H7 (cell line): ENCODE data around the gene DUSP23. TPM values are rescaled to one million over a fixed set of nuclear protein-coding genes. Genes with fewer than 3 reads are reported as not detected.
A peak's percentile ranks its signal among the peaks of the same experiment; 100 is the strongest.

Source experiments
- DNase-seq: peaks from one replicate; pipeline ENCODE4 v3.0.0; 2012
- H3K27me3 ChIP-seq: 2 replicates; pipeline ENCODE4 v1.6.0; 2011; ENCODE audit warnings: mild to moderate bottlenecking, low read length; ENCODE audit not compliant: control insufficient read depth, insufficient read depth
- H3K36me3 ChIP-seq: replicated peaks from 2 replicates; pipeline ENCODE4 v1.5.1; 2011; ENCODE audit warnings: low read length; ENCODE audit not compliant: control insufficient read depth, insufficient read depth
- H3K4me3 ChIP-seq: 2 replicates; pipeline ENCODE4 v1.5.1; 2011; ENCODE audit warnings: low read depth, mild to moderate bottlenecking, control low read depth, low read length, moderate library complexity; ENCODE audit not compliant: insufficient read depth
- total RNA-seq: library from RNA; depleted of rRNA; stranded (reverse); fragments of >200 nt; shearing (Covaris generic); gene quantifications from 2 replicates; pipeline ENCODE4 v1.2.3, GENCODE V29; 2014

Gene DUSP23
- total RNA-seq, 1 experiment from 2014 or later = 81.6 TPM

GRCh38 chr1:159771127-159771895, 9.5 kb upstream of the DUSP23 start:
- no peak overlapping the region for H3K4me3 ChIP-seq
- DNase-seq = no peak
- no peaks in the 10 kb centered on the region for H3K27me3 ChIP-seq
- H3K36me3 ChIP-seq = no peaks in the 10 kb centered on the region

GRCh38 chr1:159774465-159774864, 6.3 kb upstream of the DUSP23 start:
- DNase-seq = no peak
- Histone ChIP-seq H3K4me3 (no peak overlapping the region), H3K36me3 (no peaks in the 10 kb centered on the region), H3K27me3 (no peaks in the 10 kb centered on the region)

- Histone ChIP-seq H3K27me3 (no peaks in the 10 kb centered on the region), H3K36me3 (no peaks in the 10 kb centered on the region), H3K4me3 (no peak overlapping the region)
- DNase-seq = no peak
Observed at GRCh38 chr1:159775716-159776115, 5.0 kb upstream of the DUSP23 start.

- Histone ChIP-seq H3K27me3 (no peaks in the 10 kb centered on the region), H3K4me3 (no peak overlapping the region), H3K36me3 (no peaks in the 10 kb centered on the region)
- DNase-seq = no peak
Observed at GRCh38 chr1:159778266-159778665, 2.5 kb upstream of the DUSP23 start.

DNA sequence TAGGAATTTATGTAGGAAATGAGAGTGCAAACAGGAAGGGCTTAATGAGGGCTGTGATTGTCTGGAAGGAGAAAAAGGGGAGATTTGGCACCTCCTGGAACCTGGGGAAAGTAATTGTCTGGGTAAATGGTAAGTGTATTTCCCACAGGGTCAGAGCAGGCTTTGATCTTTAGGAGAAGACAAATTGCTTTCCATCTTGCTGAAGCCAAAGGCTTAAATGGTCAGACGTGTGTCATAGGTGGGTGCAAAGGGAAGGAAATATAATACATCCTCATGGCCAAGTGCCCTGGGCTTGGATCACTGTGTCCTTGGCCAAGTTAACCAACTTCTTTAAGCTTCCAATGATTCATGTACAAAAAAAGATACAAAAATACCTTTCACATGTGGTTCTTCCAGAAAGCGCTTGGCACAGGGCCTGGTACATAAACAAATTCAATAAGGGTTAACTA, 1.3 kb upstream of the DUSP23 start:
- Histone ChIP-seq H3K36me3 (no peaks in the 10 kb centered on the region), H3K27me3 (no peaks in the 10 kb centered on the region), H3K4me3 (no peak overlapping the region)
- no peak for DNase-seq

DNA sequence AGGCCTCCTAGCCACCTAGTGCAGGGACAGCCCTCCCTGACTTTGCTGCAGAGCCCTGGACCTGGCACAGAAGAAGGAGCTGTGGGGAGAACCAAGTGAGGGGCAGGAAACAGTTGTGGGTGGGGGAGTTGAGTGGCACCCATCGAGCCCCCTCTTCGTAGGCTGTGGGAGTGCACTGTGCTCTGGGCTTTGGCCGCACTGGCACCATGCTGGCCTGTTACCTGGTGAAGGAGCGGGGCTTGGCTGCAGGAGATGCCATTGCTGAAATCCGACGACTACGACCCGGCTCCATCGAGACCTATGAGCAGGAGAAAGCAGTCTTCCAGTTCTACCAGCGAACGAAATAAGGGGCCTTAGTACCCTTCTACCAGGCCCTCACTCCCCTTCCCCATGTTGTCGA, 1.2 kb downstream of the DUSP23 start:
- Histone ChIP-seq H3K36me3 (no peaks in the 10 kb centered on the region), H3K4me3 (no peak overlapping the region), H3K27me3 (no peaks in the 10 kb centered on the region)
- DNase-seq = no peak

DNA sequence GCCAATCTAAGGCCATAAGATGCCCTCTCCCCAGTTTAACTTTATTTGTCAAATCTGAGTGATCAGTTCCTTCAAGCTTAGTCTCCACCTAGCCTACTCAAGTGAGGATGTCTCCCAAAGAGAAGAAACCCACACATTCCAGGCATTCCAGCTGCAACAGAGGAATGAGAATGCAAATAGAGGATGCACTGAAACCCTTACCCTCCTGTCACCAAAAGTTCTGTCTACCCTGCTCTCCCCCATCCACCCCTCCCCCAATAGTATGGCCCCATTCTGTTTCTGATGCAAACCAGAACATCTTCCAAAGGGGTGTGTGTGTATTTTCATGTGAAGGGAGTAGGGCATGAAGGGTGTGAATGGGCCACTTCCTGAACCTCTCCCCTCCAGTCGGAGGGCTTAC, 3.0 kb downstream of the DUSP23 start:
- Histone ChIP-seq H3K27me3 (no peaks in the 10 kb centered on the region), H3K4me3 (no peak overlapping the region)

DNA sequence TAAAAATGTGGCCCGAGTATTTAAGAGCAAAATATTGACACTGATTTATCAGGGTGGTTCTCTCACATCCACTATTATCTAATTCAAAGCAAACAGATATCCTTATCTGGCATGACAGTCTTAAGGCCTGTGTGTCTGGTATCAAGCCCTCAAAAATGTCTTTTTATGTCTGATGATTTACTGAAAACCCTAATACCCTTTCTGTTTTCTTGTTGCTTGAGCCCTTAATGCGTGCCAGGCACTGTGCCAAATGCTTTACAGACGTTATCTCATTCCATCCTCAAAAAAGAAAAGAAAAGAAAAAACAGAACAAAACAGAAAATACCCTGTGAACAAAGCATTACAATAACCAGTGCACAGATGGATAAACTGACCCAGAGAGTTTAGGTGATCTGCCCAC, 5.7 kb downstream of the DUSP23 start:
- H3K4me3 ChIP-seq = no peak overlapping the region
- no peaks in the 10 kb centered on the region for H3K27me3 ChIP-seq
- DNase-seq = no peak
- H3K36me3 ChIP-seq = no peaks in the 10 kb centered on the region

More for the DNA sequence above, 3.0 kb downstream of the DUSP23 start:
- H3K36me3 ChIP-seq = no peaks in the 10 kb centered on the region
- no peak for DNase-seq

DNA sequence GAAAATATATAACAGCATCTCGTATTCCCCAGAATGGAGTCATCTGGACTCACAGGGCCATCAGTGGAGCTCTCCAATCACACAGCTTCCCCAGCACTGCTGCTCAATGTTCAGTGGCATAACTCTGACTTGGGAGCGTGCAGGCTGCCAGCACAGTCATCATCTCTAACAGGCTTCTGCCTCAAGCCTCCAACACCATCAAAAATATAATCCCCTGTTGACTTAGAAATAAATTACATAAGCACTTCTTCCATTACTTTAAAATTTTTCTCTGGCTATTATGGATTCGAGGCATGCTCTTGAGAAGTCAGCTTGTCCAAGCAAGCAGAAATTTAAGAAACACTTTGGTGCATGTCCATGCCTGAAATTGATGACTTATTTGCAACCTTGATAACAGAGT, 6.2 kb downstream of the DUSP23 start:
- DNase-seq = no peak
- no peaks in the 10 kb centered on the region for H3K36me3 ChIP-seq
- no peak overlapping the region for H3K4me3 ChIP-seq
- no peaks in the 10 kb centered on the region for H3K27me3 ChIP-seq

DNA sequence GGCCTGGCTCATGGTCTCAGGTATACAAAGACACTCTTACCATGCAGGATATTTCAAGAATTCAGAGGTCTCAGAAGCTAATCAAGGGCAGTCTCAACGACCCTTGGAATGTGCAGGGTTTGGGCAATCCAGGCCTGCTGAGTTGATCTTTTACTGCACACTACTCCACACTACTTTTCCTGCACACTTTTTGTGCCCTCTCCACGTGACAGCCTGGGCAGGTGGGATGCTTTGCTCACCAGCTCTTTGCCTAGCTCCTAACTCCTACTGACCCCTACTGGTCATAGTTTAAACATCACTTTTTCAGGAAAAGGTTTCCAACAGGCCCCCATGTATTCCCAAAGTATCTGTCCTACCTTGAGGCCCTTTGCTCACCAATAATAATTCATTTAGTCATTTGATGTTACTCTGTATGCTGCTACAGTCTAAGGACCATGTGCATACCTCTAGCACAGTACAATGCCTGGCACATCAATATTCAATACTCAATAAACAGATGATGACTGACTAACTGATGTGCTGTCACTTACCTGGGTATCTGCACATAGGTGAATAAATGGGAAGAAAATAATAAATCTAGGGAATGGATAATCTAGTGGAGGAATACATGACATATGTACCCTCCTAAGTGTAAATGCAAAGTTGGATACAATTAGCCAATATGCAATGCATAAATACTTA, 9.6 kb downstream of the DUSP23 start:
- Histone ChIP-seq H3K4me3 (no peak overlapping the region), H3K36me3 (no peaks in the 10 kb centered on the region), H3K27me3 (peaks cover 1% of the 10 kb centered on the region; the same call in 1 of the 2 replicates)
- DNase-seq = peak; percentile 63

GRCh38 chr1:159791031-159791430, 10.3 kb downstream of the DUSP23 start:
- Histone ChIP-seq H3K27me3 (peaks cover 1% of the 10 kb centered on the region; the same call in 1 of the 2 replicates), H3K36me3 (no peaks in the 10 kb centered on the region), H3K4me3 (no peak overlapping the region)
- no peak for DNase-seq

- H3K36me3 ChIP-seq = no peaks in the 10 kb centered on the region
- no peak for DNase-seq
- no peak overlapping the region for H3K4me3 ChIP-seq
- peaks cover 1% of the 10 kb centered on the region; the same call in 1 of the 2 replicates for H3K27me3 ChIP-seq
Observed at GRCh38 chr1:159791461-159791860, 10.7 kb downstream of the DUSP23 start.

GRCh38 chr1:159795534-159795933, 14.8 kb downstream of the DUSP23 start:
- H3K36me3 ChIP-seq = no peaks in the 10 kb centered on the region
- no peak overlapping the region for H3K4me3 ChIP-seq
- peaks cover 1% of the 10 kb centered on the region; the same call in 1 of the 2 replicates for H3K27me3 ChIP-seq
- no peak for DNase-seq

DNA sequence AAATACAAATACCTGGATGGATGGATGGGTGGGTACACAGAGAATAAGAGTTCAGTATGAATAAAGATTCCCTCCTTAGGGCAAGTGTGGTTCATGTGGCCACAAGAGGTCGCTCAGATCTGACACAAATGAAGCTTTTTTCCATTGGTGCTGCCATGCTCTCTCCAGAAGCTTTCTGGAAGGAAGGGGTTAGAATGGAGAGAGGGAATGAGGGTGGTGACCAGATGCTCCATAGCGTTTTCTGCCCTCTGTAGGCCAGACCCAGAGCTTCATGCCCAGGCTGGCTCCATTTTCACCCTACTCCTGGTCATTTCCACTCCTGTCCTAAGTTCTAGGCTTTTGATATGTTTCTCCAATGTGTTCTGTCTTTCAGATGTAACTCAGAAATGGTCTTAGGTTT, 18.1 kb downstream of the DUSP23 start:
- Histone ChIP-seq H3K36me3 (no peaks in the 10 kb centered on the region), H3K27me3 (0 out of 2 replicates have a peak, but pooled peaks cover 1% of the 10 kb centered on the region), H3K4me3 (no peak overlapping the region)
- DNase-seq = peak; percentile 85

DNA sequence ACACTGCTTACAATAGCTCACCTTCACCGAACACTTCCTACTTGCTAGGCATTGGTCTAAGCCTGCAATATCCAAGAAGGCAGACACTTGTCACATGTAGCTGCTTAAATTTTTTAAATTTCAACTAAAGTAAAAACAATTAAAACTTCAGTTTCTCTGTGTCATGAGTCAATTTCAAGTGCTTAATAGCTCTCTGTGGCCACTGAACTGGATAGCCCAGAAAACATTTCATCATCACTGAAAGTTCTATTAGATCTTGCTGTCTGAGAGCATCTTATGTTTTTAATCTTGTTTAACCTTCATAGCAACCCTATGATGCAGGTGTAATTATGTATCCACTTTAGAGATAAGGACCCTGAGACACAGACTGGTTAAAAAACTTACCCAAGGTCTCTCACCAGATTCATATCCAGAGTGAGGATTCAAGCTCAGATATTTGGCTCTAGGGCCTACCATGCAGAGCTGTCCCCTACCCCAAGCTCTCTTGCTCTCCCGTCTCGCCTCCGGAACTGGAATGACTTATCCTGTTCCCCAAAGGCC, 18.8 kb downstream of the DUSP23 start:
- no peak for DNase-seq
- no peaks in the 10 kb centered on the region for H3K36me3 ChIP-seq
- 0 out of 2 replicates have a peak, but pooled peaks cover 1% of the 10 kb centered on the region for H3K27me3 ChIP-seq
- no peak overlapping the region for H3K4me3 ChIP-seq
